ENCODE results near the gene TCP1.
"Not testable (repeated sequence)": the region's sequence is repeated elsewhere in the genome, so short reads cannot be mapped to it uniquely, and the experiment has no call there.

Gene TCP1

GRCh38 chr6:159736908-159737307 lies 52.5 kb downstream of the TCP1 start:
- DNase-seq (ENCODE audit: low spot score) = no peak

GRCh38 chr6:159733395-159733794 lies 56.0 kb downstream of the TCP1 start:
- DNase-seq (ENCODE audit: low spot score) = not testable (repeated sequence)

- DNase-seq (ENCODE audit: low spot score) = not testable (repeated sequence)
These were observed 56.9 kb downstream of the TCP1 start for GRCh38 chr6:159732550-159732949.

- no peak for DNase-seq (ENCODE audit: low spot score)
These were observed 59.1 kb downstream of the TCP1 start for GRCh38 chr6:159730332-159730676.

- peak; percentile 8 for DNase-seq (ENCODE audit: low spot score)
These were observed 59.6 kb downstream of the TCP1 start for GRCh38 chr6:159729598-159730331.

GRCh38 chr6:159728531-159728964 lies 60.9 kb downstream of the TCP1 start:
- DNase-seq (ENCODE audit: low spot score) = no peak

All from hepatic stellate cell (primary cell).